ENCODE results near the gene SHMT2. TPM values are rescaled to one million over a fixed set of nuclear protein-coding genes. Genes with fewer than 3 reads are reported as not detected.
A peak's percentile ranks its signal among the peaks of the same experiment; 100 is the strongest.

Gene SHMT2
- total RNA-seq, 1 experiment from 2014 or later = 280 TPM

GRCh38 chr12:57231276-57232021 is 1.9 kb downstream of the SHMT2 start:
- Histone ChIP-seq H3K4me1 (ENCODE audit: control insufficient read depth in 1 of 2, insufficient read depth in 2 of 2, low read length in 2 of 2) (peaks cover 6 to 17% of the 10 kb centered on the region in 2 experiments; a peak in 3 of 4 replicates), H3K9me3 (ENCODE audit: control insufficient read depth in 1 of 2, insufficient read depth in 1 of 2, low read depth in 1 of 2, low read length in 2 of 2) (no peaks in the 10 kb centered on the region), H3K9me2 (ENCODE audit: insufficient read depth) (no peaks in the 10 kb centered on the region), H2AFZ (ENCODE audit: low read depth, low read length, poor library complexity, severe bottlenecking) (no peak overlapping the region), H3K4me3 (replicated peaks in 1 of 2; ENCODE audit: low read depth in 1 of 2, low read length in 2 of 2) (peak overlapping the region; percentile 71 to 86), H3K36me3 (ENCODE audit: control insufficient read depth in 1 of 2, insufficient read depth in 2 of 2, low read length in 2 of 2) (peaks cover 15 to 34% of the 10 kb centered on the region in 2 experiments), H3K27ac (ENCODE audit: low read depth, low read length) (peak overlapping the region; percentile 88; the same call in 1 of the 2 replicates), H3K27me3 (ENCODE audit: insufficient read depth, low read length) (no peaks in the 10 kb centered on the region), H4K20me1 (ENCODE audit: insufficient read depth) (no peaks in the 10 kb centered on the region), H3K9ac (ENCODE audit: low read length) (peak overlapping the region; percentile 93), H3K4me2 (ENCODE audit: low read length) (peak overlapping the region; percentile 94), H3K79me2 (ENCODE audit: insufficient read depth, low read length) (peaks cover 30% of the 10 kb centered on the region)
- BruUV-seq (replicated peaks) = no TSS peak
- DNase-seq (ENCODE audit: low read depth, low spot score) (no peak), ATAC-seq (no peak)
- CTCF ChIA-PET = interaction anchor here (3.1 to 3.3 kb wide), 2 partner anchors 11 to 18 kb away, joined by 27 to 64 read pairs; no protein-coding TSS in a partner anchor
- RAD21 ChIA-PET (ENCODE audit: low non-redundant PET in 1 of 2, low total read pairs in 2 of 2, uncharacterized antibody in 2 of 2, unreplicated experiment in 2 of 2) = no interaction called here
- TF ChIP-seq CEBPB (IDR thresholded peaks at IDR 0.05; ENCODE audit: low read depth) (no peak), TCF7L2 (IDR thresholded peaks at IDR 0.05; ENCODE audit: borderline replicate concordance, extremely low read depth, insufficient read depth, insufficient read length) (no peak), MAX (IDR thresholded peaks at IDR 0.05) (no peak), SRF (IDR thresholded peaks at IDR 0.05; ENCODE audit: low read depth) (no peak)
- intact Hi-C loops (cut with micrococcal nuclease) = no loop called here
- POLR2A ChIA-PET = no interaction called here

GRCh38 chr12:57232156-57232756 is 2.7 kb downstream of the SHMT2 start:
- peaks cover 6 to 17% of the 10 kb centered on the region in 2 experiments; a peak in 3 of 4 replicates for H3K4me1 ChIP-seq (ENCODE audit: control insufficient read depth in 1 of 2, insufficient read depth in 2 of 2, low read length in 2 of 2)
- DNase-seq (ENCODE audit: low read depth, low spot score) (no peak), ATAC-seq (no peak)
- no peak overlapping the region for H3K27ac ChIP-seq (ENCODE audit: low read depth, low read length)
- peaks cover 15 to 34% of the 10 kb centered on the region in 2 experiments for H3K36me3 ChIP-seq (ENCODE audit: control insufficient read depth in 1 of 2, insufficient read depth in 2 of 2, low read length in 2 of 2)
- TF ChIP-seq ZFX (IDR thresholded peaks at IDR 0.05) = 0 out of 2 replicates have a peak, but pooled peaks have one; percentile 11
- TF ChIP-seq ZNF274 (IDR thresholded peaks at IDR 0.05; ENCODE audit: low read depth, low read length) = no peak
- no peak overlapping the region for H2AFZ ChIP-seq (ENCODE audit: low read depth, low read length, poor library complexity, severe bottlenecking)
- ChIA-PET POLR2A (no interaction called here), RAD21 (ENCODE audit: low non-redundant PET in 1 of 2, low total read pairs in 2 of 2, uncharacterized antibody in 2 of 2, unreplicated experiment in 2 of 2) (no interaction called here), CTCF (interaction anchor here (2.1 to 3.3 kb wide), 3 partner anchors 10 to 19 kb away, joined by 10 to 64 read pairs (median 27); no protein-coding TSS in a partner anchor)
- no peaks in the 10 kb centered on the region for H3K9me3 ChIP-seq (ENCODE audit: control insufficient read depth in 1 of 2, insufficient read depth in 1 of 2, low read depth in 1 of 2, low read length in 2 of 2)
- H3K9ac ChIP-seq (ENCODE audit: low read length) = no peak overlapping the region
- H3K27me3 ChIP-seq (ENCODE audit: insufficient read depth, low read length) = no peaks in the 10 kb centered on the region
- H4K20me1 ChIP-seq (ENCODE audit: insufficient read depth) = no peaks in the 10 kb centered on the region
- peaks cover 30% of the 10 kb centered on the region for H3K79me2 ChIP-seq (ENCODE audit: insufficient read depth, low read length)
- intact Hi-C loops (cut with micrococcal nuclease) = no loop called here
- no TSS peak for BruUV-seq (replicated peaks)
- no peaks in the 10 kb centered on the region for H3K9me2 ChIP-seq (ENCODE audit: insufficient read depth)
- H3K4me2 ChIP-seq (ENCODE audit: low read length) = no peak overlapping the region
- no peak overlapping the region for H3K4me3 ChIP-seq (replicated peaks in 1 of 2; ENCODE audit: low read depth in 1 of 2, low read length in 2 of 2)
